Measurements from ENCODE around the gene GALNT18.

The GALNT18 gene

DNA sequence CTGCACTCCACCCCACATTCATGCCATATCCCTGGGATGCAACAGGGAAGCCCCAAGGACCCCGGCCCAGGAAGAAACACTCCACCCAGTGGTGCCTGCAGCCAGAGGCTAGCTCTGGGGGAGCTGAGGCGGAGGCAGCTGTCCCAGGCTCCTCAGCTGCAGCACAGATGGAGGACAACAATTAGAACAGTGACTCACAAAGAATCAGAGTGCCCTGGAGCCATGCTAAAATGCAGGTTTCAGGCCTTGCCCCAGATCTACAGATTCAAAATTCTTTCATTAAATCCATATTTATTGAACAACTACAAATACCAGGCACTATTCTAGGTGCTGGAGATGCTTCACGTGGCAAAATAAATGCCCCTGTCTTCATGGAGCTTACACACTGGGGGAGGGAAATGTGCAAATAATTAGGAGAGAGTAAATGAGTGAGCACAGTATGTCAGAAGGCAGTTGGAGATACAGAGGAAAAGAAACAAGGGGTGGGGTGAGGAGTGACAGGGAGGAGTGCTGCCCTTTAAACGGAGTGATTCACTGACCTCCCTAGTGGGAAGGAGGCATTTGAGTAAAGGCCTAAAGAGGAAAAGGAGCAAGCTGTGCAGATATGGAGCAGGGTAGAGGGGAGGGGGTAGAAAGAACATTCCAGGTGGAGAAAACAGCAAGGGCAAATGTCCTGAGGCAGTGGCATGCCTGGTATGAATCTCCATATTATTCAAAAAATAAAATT is 195.4 kb downstream of the GALNT18 start:
- peak; percentile 13 for DNase-seq

DNA sequence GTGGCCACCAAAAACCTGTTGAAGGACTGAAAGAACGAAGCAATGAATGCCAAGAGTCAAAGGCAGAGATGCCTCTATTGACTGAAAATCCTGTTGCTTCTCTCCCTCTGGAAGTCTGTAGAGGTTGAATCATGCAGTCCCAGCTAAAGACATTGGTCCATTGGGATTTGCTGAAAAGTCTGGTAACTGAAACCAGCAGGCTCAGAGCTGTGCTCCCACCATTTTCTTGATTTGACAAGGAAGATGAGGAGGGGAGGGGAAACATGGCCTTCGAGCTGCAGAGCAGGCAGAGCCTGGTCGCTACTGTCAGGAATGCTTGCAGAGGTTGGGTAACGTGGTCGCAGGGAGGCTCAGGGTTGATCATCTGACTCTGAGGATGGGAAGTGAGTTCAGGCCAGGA is 196.0 kb downstream of the GALNT18 start:
- DNase-seq, result peak; percentile 17

DNA sequence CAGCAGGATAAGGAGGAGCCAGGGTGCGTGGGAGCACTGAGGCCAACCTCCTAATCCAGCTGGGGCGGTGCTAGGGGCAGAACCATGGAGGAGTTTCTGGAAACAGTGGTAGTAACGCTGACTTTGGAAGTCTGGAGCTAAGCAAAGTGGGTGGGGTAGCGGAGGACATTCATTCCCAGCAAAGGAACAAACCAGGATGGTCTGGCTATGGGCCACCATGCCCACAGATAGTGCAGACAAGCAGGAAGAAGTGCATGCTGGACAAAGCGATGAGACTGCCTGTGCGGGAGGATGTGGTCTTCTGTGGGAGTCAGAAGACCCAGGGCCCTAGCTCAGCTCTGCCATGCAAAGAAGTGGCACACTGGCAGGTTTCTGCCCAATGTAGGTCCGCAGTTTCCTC is 197.1 kb downstream of the GALNT18 start:
- no peak for DNase-seq

- DNase-seq, result no peak
These were observed 199.2 kb downstream of the GALNT18 start for GRCh38 chr11:11422411-11423128.

DNA sequence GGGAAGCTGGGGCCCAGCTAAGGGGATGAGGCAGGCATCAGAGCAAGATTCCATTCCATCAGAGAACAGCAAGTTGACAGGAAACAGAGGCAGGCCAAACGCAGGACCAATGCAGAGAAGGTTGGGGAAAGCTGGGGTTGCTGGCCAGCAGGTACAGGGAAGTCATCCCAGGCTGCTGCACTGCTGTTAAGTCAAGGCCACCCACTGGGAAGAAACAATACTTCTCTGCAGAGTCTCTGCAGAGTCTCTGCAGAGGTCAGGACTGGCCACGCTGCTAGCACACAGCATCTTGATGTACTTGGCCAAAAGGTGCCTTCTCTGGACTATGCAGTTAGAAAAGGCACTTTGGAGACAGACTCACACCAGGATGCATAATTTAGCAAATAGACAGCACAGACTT is 200.3 kb downstream of the GALNT18 start:
- DNase-seq, result no peak

DNA sequence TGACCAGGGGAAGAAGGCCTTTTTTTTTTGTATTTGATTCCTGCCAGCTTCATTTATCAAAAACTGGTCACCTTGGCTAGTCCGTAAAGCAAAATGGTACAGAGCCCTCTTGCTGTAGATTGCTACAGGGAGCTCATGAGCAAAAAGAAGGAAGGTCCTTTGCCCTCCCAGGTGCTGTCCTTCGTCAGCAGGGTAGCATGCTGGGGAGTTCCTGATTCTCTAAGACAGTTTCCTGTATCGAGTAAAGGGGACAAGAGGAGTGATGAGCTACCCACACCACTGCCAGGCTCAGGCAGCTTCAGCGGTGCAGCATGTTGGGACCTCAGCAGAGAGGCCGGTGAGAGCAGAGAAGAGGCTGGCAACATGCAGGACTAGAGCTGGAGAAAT is 200.9 kb downstream of the GALNT18 start:
- no peak for DNase-seq

DNA sequence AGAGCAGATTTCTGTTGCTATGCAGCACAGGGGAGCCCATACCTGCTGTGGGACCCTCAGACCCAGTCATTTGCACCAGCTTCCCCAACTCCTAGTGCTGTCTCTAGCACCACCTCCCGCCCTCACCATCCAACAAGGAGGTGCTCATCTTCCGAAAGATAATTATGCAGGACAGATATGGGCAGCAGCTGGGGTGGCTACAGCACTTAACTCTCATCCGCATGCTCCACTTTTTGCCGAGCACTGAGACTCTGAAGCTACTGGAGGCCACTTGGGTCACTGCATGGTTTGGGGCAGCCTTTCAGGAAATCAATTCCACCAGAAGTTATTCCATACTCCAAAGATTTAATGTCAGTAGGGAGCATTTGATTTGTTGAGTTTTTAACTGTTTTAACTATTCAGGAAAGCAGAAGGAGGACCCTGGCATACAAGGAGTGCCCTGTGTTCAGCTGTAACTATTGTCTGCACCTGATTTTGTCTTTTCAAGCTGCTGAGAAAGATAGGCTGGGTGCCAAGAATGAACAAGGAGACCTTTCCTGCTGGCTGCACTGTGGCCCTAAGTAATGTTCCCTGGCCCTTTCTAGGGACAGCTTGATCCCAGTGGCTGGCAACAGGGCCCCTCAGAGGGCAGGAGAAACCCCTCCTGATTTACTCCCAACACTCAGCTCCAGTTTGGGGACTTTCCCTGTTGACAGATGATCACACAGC is 201.5 kb downstream of the GALNT18 start:
- DNase-seq, result no peak

GRCh38 chr11:11419747-11420146 is 202.1 kb downstream of the GALNT18 start:
- DNase-seq, result no peak

DNA sequence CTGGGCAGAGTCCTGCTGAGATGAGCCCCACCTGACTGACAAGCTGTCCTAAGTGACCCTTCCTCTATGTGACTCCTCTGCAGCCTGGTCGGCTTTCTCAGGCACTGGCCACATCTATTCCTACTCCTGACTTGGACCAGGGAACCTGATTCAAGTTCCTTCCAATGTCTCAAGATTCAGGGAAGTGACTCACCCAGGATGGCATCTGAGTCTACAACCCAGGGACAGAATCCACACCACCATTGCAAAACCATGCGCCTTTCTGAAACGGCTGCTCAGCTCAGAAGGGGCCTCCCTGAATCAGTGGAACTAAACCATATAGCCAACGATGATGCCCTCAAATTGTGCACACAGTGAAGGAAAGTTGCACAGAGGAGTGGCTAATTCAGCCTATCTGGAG is 204.9 kb downstream of the GALNT18 start:
- DNase-seq, result peak; percentile 67

DNA sequence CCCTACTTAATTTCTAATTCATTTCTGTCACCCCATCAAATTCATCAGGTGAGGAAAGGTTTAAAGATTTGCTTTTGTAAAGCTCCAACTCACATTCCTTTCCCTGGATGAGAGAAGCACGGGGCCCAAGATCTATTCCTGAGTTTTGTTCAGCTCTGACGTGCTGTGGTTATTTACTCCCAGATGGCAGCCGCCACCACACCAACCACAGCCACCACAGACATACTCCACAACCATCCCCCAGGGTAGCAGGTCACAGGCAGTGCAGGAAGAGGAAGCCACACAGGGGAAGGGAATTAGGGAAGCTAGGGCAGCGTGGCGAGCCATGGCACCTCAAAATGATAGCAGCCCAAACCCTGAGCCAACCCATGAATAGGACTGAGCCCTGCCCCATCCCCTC is 205.3 kb downstream of the GALNT18 start:
- peak; percentile 76 for DNase-seq

DNA sequence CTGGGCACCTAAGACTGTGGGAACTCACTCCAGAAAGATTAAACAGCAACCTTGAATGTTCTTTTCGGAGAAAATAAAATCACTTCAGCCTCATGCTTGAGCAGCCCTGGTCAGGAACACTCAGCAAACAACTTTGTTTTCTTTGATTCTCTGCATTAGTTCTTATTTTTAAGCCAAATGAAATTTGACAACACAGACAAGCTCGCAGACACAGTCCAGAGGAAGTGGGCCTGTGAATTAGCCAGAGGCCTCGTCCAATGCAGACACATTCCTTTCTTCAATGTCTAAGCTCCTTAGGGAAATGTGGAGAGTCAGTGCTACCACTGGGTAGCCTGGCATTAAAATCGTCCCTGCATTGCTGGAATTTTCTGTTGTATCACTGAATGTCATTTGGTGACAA is 205.9 kb downstream of the GALNT18 start:
- peak; percentile 46 for DNase-seq

DNA sequence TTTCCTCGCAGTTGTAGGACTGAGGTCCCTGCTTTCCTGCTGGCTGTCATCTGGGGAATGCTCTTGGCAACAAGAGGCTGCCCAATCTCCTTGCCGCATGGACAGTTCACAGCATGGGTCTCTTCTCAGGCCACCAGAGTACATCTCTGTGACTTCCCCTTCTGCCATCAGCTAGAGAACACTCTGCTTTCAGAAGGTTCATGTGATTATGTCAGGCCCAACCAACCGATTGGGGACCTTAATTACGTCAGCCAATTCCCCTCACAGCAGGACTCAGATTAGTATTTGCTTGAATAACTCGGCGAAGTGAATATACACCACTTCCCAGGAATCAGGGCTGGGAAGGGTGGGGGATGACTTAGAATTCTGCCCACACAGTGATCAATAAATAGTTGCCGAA is 206.8 kb downstream of the GALNT18 start:
- DNase-seq, result no peak

- DNase-seq, result no peak
These were observed 208.0 kb downstream of the GALNT18 start for GRCh38 chr11:11413776-11414175.

- no peak for DNase-seq
These were observed 210.3 kb downstream of the GALNT18 start for GRCh38 chr11:11411401-11411985.

- DNase-seq, result no peak
These were observed 211.9 kb downstream of the GALNT18 start for GRCh38 chr11:11409901-11410300.

GRCh38 chr11:11409224-11409623 is 212.6 kb downstream of the GALNT18 start:
- no peak for DNase-seq

GRCh38 chr11:11408436-11409221 is 213.2 kb downstream of the GALNT18 start:
- DNase-seq, result peak; percentile 44

GRCh38 chr11:11407763-11408084 is 214.1 kb downstream of the GALNT18 start:
- DNase-seq, result no peak

DNA sequence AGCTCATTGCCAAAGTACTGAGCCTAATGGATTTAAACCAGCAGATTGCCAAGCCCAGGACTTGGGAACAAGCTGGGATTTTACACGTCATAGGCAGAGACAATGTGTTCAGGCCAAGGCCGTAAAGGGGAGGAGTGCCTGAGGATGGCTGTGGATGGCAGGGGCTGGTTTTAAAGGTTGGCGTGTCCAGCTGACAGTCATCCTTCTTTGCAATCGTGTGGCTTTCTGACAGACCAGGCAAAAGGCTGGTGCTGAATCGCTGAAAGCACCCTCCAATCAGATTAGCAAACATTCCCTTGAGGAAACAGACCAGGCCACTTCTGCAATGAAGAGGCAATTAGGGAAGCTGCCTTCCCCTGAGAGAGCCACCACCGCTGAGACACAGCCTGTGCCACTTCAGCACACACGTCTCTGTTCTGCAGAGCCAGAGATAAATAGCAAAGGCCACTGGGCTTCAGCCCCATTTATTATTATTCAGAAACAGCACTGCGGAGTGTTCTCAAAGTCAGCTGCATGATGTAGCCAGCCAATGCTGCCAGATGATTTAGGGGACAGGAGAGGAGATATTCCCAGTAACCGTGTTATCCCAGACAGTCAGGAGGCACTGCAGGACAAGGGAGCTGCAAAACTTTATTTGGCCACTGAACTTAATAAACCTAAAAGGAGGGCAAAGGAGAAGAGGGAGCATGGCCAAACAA is 214.6 kb downstream of the GALNT18 start:
- DNase-seq, result no peak

- no peak for DNase-seq
These were observed 215.2 kb downstream of the GALNT18 start for GRCh38 chr11:11406652-11407051.

DNA sequence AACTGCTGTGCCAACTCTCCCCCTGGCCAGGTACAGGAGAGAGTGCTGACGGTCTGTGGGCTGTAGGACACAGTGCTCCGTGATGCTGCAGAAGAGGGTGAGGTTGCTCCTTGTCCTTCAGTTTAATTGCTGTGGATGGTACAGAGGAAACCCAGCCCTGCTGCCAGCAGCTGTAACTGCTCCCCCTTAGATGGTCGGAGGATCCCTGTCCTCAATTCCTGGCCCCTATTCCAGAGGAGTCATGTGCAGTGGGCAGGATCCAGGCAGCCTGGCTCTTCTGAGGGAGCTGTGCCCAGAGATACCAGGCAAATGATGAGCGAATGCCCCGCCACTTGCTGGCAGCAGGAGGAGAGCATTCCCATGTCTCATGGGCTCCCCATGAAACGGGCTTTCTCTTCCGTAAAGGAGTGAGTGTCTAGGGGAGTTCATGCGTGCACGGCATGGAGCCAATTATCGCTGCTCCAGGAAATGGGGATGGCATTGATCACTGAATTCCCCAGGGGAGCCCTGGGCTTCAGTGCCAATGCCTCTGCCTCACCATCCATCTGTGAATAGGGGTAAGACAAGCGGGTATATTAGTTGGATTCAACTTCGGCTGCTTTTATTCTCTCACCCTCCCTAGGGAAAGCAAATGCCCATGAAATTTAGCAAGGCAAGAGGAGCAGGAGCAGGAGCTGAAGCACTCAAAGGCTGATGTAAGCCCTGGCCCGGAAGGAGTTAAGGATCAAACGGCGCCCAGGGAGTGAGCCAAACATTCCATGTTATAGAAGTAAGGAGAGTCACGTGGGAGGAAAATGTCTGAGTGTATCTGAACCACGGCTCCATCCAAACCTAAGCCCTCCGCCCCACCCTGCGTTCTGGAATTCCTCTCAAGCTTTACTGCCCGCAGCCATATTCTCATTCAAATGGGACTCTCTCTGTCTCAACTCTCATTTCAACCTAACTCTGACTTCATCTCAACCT is 217.8 kb downstream of the GALNT18 start:
- peak; percentile 83 for DNase-seq
